Gastroesophageal sphincter (tissue), 4 donors: ENCODE data around the gene RILPL2. TPM values are rescaled to one million over a fixed set of nuclear protein-coding genes. Genes with fewer than 3 reads are reported as not detected.
"Not testable (repeated sequence)": the region's sequence is repeated elsewhere in the genome, so short reads cannot be mapped to it uniquely, and the experiment has no call there.

Experiments used
- ATAC-seq: fragments of 150-250 bp; one replicate; pipeline ENCODE4 v1.9.1; 2016; ENCODE audit warnings: mild to moderate bottlenecking, moderate library complexity
- H3K27ac ChIP-seq, 4 donors: fragments of 200-600 bp; sonication (generic) in 3 of 4; 1 replicate in 3 of 4; 2 replicates in 1 of 4; pipeline ENCODE4 v1.5.1; 2016 to 2019
- H3K27me3 ChIP-seq: fragments of 200-600 bp; sonication (generic); one replicate; pipeline ENCODE4 v1.5.1; 2019
- H3K36me3 ChIP-seq, 2 donors: fragments of 200-600 bp; sonication (generic); one replicate each; pipeline ENCODE4 v1.5.1; 2019; ENCODE audit warnings: control low read depth in 1 of 2
- H3K4me1 ChIP-seq, 3 donors: fragments of 200-600 bp; sonication (generic); 1 replicate in 2 of 3; 2 replicates in 1 of 3; pipeline ENCODE4 v1.5.1; 2016 to 2019; ENCODE audit warnings: control low read depth in 2 of 3
- H3K4me3 ChIP-seq, 2 donors: fragments of 200-600 bp; sonication (generic); one replicate each; pipeline ENCODE4 v1.5.1; 2019; ENCODE audit warnings: mild to moderate bottlenecking in 1 of 2, moderate library complexity in 1 of 2
- H3K9me3 ChIP-seq, 3 donors: fragments of 200-600 bp; sonication (generic); one replicate each; pipeline ENCODE4 v1.5.1; 2017 to 2019; ENCODE audit warnings: control low read depth in 2 of 3
- CTCF ChIP-seq, 4 experiments: fragments of 200-600 bp in 2 of 4; fragments of 450-650 bp in 2 of 4; sonication (generic) in 1 of 4; IDR thresholded peaks; one replicate each; pipeline ENCODE4 v1.5.1; 2017 to 2019; ENCODE audit warnings: antibody characterized with exemption in 4 of 4, mild to moderate bottlenecking in 2 of 4, moderate library complexity in 2 of 4
- EP300 ChIP-seq: sonication (generic); formaldehyde crosslinking; IDR thresholded peaks from one replicate; pipeline ENCODE4 v1.6.1; 2017; ENCODE audit warnings: antibody characterized with exemption, mild to moderate bottlenecking
- POLR2A ChIP-seq, 2 donors: fragments of 450-650 bp; IDR thresholded peaks; one replicate each; pipeline ENCODE4 v1.6.1; 2017; ENCODE audit warnings: antibody characterized with exemption in 2 of 2, mild to moderate bottlenecking in 2 of 2, moderate library complexity in 1 of 2
- POLR2AphosphoS5 ChIP-seq: sonication (generic); formaldehyde crosslinking; IDR thresholded peaks from one replicate; pipeline ENCODE4 v1.6.1; 2017; ENCODE audit warnings: antibody characterized with exemption
- WGBS, 2 donors: methylation state at CpG; one replicate each; pipeline ENCODE4 v1.1.5; 2018; ENCODE audit warnings: low coverage in 1 of 2; 5-methylcytosine and 5-hydroxymethylcytosine counted together
- total RNA-seq, 4 donors: library from RNA; depleted of rRNA; stranded (reverse); fragments of >200 nt; gene quantifications; one replicate each; pipeline ENCODE4 v1.1.0, GENCODE V29; 2016

Gene RILPL2
- total RNA-seq, 4 donors from 2014 or later: 6.2 to 9.2 (median 7.9) TPM

GRCh38 chr12:123382684-123383083, 53.8 kb downstream of the RILPL2 start:
- Histone ChIP-seq H3K27me3 (no peaks in the 10 kb centered on the region), H3K27ac (peak overlapping the region in 2 of 4 donors; percentile 88), H3K9me3 (no peaks in the 10 kb centered on the region), H3K4me3 (peak overlapping the region in 1 of 2 donors; percentile 74), H3K4me1 (peaks cover 0 to 27% (median 5%) of the 10 kb centered on the region in 3 donors), H3K36me3 (no peaks in the 10 kb centered on the region)
- no peak for TF ChIP-seq CTCF (IDR thresholded peaks at IDR 0.05)
- TF ChIP-seq POLR2AphosphoS5: no peak
- no peak for TF ChIP-seq EP300
- TF ChIP-seq POLR2A (IDR thresholded peaks at IDR 0.05): no peak
- no peak for ATAC-seq
- WGBS, 2 donors: no CpG with 5 or more reads among the region's 14 CpGs

GRCh38 chr12:123379391-123379790, 57.1 kb downstream of the RILPL2 start:
- Histone ChIP-seq H3K36me3 (no peaks in the 10 kb centered on the region), H3K9me3 (no peaks in the 10 kb centered on the region), H3K4me1 (peaks cover 0 to 18% (median 0%) of the 10 kb centered on the region in 3 donors), H3K4me3 (no peak overlapping the region), H3K27ac (no peak overlapping the region), H3K27me3 (no peaks in the 10 kb centered on the region)
- ATAC-seq: no peak
- WGBS, 2 donors: 67 to 75% methylated on average over 5 of the region's 5 CpGs
- TF ChIP-seq POLR2AphosphoS5 (no peak), EP300 (no peak), CTCF (IDR thresholded peaks at IDR 0.05) (no peak), POLR2A (IDR thresholded peaks at IDR 0.05) (no peak)

- not testable (repeated sequence) for H3K4me1 ChIP-seq, ATAC-seq, H3K27me3 ChIP-seq, H3K27ac ChIP-seq, H3K36me3 ChIP-seq, H3K9me3 ChIP-seq, H3K4me3 ChIP-seq
- 63 to 84% methylated on average over 2 to 5 of the region's 5 CpGs for WGBS, 2 donors
These were observed 64.1 kb downstream of the RILPL2 start for GRCh38 chr12:123372415-123372814.

GRCh38 chr12:123371667-123372368, 64.7 kb downstream of the RILPL2 start:
- H3K36me3 ChIP-seq, ATAC-seq, H3K4me3 ChIP-seq, H3K9me3 ChIP-seq, H3K27ac ChIP-seq, H3K27me3 ChIP-seq, H3K4me1 ChIP-seq: not testable (repeated sequence)
- WGBS, 2 donors: 60 to 77% methylated on average over 1 to 6 of the region's 48 CpGs

GRCh38 chr12:123369229-123369628, 67.3 kb downstream of the RILPL2 start:
- 89 to 92% methylated on average over 5 of the region's 5 CpGs for WGBS, 2 donors
- Histone ChIP-seq H3K9me3 (no peaks in the 10 kb centered on the region), H3K4me3 (no peak overlapping the region), H3K27me3 (no peaks in the 10 kb centered on the region), H3K36me3 (no peaks in the 10 kb centered on the region), H3K27ac (peak overlapping the region in 1 of 4 donors; percentile 95), H3K4me1 (peaks cover 0 to 16% (median 5%) of the 10 kb centered on the region in 3 donors)
- ATAC-seq: no peak
- TF ChIP-seq EP300 (no peak), POLR2AphosphoS5 (no peak), CTCF (IDR thresholded peaks at IDR 0.05) (no peak), POLR2A (IDR thresholded peaks at IDR 0.05) (no peak)

GRCh38 chr12:123368431-123368830, 68.1 kb downstream of the RILPL2 start:
- 83 to 100% methylated on average over 1 to 4 of the region's 7 CpGs for whole genome bisulfite sequencing, 2 donors

More at GRCh38 chr12:123368431-123368830, 68.1 kb downstream of the RILPL2 start:
- H3K9me3 ChIP-seq, H3K27me3 ChIP-seq, H3K36me3 ChIP-seq, ATAC-seq, H3K4me3 ChIP-seq: not testable (repeated sequence)
- peaks cover 0 to 19% (median 5%) of the 10 kb centered on the region in 3 donors for H3K4me1 ChIP-seq
- peak overlapping the region in 3 of 4 donors; percentile 24 to 95 (median 92) for H3K27ac ChIP-seq
